Measurements from ENCODE around the gene ZNF668. TPM values are rescaled to one million over a fixed set of nuclear protein-coding genes. Genes with fewer than 3 reads are reported as not detected.
"Not testable (repeated sequence)": the region's sequence is repeated elsewhere in the genome, so short reads cannot be mapped to it uniquely, and the experiment has no call there.

ZNF668 gene
- total and polyA plus RNA-seq, 10 donors = 6.2 to 12.5 (median 9.1) TPM

- intact Hi-C loops (cut with DNase I; ENCODE audit: low total_unique reads) = no loop called here
- Histone ChIP-seq H3K4me3 (no peak overlapping the region), H3K4me1 (peaks cover 0 to 8% (median under 1%) of the 10 kb centered on the region in 6 donors), H3K36me3 (no peaks in the 10 kb centered on the region), H3K9me3 (no peaks in the 10 kb centered on the region), H3K27ac (peak overlapping the region in 3 of 8 donors; percentile 27 to 43 (median 40)), H3K27me3 (replicated peaks in 1 of 7) (peaks cover 0 to 23% (median 8%) of the 10 kb centered on the region in 7 donors)
- no peak for DNase-seq
- TF ChIP-seq, protein P1, sequence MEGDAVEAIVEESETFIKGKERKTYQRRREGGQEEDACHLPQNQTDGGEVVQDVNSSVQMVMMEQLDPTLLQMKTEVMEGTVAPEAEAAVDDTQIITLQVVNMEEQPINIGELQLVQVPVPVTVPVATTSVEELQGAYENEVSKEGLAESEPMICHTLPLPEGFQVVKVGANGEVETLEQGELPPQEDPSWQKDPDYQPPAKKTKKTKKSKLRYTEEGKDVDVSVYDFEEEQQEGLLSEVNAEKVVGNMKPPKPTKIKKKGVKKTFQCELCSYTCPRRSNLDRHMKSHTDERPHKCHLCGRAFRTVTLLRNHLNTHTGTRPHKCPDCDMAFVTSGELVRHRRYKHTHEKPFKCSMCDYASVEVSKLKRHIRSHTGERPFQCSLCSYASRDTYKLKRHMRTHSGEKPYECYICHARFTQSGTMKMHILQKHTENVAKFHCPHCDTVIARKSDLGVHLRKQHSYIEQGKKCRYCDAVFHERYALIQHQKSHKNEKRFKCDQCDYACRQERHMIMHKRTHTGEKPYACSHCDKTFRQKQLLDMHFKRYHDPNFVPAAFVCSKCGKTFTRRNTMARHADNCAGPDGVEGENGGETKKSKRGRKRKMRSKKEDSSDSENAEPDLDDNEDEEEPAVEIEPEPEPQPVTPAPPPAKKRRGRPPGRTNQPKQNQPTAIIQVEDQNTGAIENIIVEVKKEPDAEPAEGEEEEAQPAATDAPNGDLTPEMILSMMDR (IDR thresholded peaks at IDR 0.05 in 8 of 11, conservative IDR thresholded peaks at IDR 0.05 in 3 of 11) = no peak
- no peak for TF ChIP-seq POLR2AphosphoS5 (IDR thresholded peaks at IDR 0.05)
- WGBS, 5 donors = 62 to 76% (median 73%) methylated on average over 6 of the region's 6 CpGs
Measured at GRCh38 chr16:31016018-31016417, 58.0 kb downstream of the ZNF668 start.

- H3K36me3 ChIP-seq; DNase-seq; H3K4me3 ChIP-seq; H3K9me3 ChIP-seq; intact Hi-C loops (cut with DNase I; ENCODE audit: low total_unique reads); H3K27ac ChIP-seq: not testable (repeated sequence)
- Histone ChIP-seq H3K27me3 (replicated peaks in 1 of 7) (peaks cover 0 to 50% (median 20%) of the 10 kb centered on the region in 7 donors), H3K4me1 (peaks cover 0 to 13% (median 7%) of the 10 kb centered on the region in 6 donors)
Measured at GRCh38 chr16:31013292-31013691, 60.7 kb downstream of the ZNF668 start.

DNA sequence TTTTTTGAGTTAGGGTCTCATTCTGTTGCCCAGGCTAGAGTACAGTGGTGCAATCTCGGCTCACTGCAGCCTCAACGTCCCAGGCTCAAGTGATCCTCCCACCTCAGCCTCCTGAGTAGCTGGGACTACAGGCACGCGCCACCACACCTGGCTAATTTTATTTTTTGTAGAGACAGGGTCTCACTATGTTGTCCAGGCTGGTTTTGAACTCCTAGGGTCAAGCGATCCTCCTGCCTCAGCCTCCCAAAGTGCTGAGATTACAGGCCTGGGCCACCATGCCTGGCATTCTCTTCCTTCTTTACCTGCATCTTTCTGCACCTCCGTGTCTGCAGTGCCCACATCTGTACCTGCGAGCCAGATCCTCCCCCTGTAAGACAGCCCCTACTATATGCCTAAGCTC lies 62.2 kb downstream of the ZNF668 start:
- Histone ChIP-seq H3K4me1 (peaks cover 0 to 13% (median 7%) of the 10 kb centered on the region in 6 donors), H3K27me3 (replicated peaks in 1 of 7) (peaks cover 0 to 65% (median 20%) of the 10 kb centered on the region in 7 donors)
- intact Hi-C loops (cut with DNase I; ENCODE audit: low total_unique reads); H3K27ac ChIP-seq; H3K36me3 ChIP-seq; H3K4me3 ChIP-seq; DNase-seq; H3K9me3 ChIP-seq: not testable (repeated sequence)
- WGBS, 5 donors = 79 to 94% (median 86%) methylated on average over 7 of the region's 7 CpGs

Other genes starting within 250 kb of the ZNF668 start
- 10 to 100 TPM; 15.5 to 24.3 (median 21.6) TPM for gene BCL7C, start 180.2 kb downstream of the ZNF668 start, total RNA-seq
- 10 to 100 TPM; 35.6 to 38.7 (median 37.8) TPM for gene BCL7C, start 180.2 kb downstream of the ZNF668 start, polyA plus RNA-seq
- 1 to 10 TPM in 5 of 7 donors, under 1 TPM in 1, not detected in 1; 0.68 to 3.3 (median 1.4) TPM for gene CTF1, start 177.6 kb downstream of the ZNF668 start, total RNA-seq
- 1 to 10 TPM in 2 of 3 donors, under 1 TPM in 1; 0.61 to 1.3 (median 1.1) TPM for gene CTF1, start 177.6 kb downstream of the ZNF668 start, polyA plus RNA-seq
- gene FBXL19, start 150.7 kb downstream of the ZNF668 start, total RNA-seq = 10 to 100 TPM; 12.4 to 21.0 (median 17.8) TPM
- 10 to 100 TPM in 1 of 3 donors, 1 to 10 TPM in 2; 4.3 to 24.7 (median 5.5) TPM for gene FBXL19, start 150.7 kb downstream of the ZNF668 start, polyA plus RNA-seq
- gene ORAI3, start 125.2 kb downstream of the ZNF668 start, total RNA-seq = 10 to 100 TPM; 20.7 to 44.8 (median 29.8) TPM
- gene ORAI3, start 125.2 kb downstream of the ZNF668 start, polyA plus RNA-seq = 10 to 100 TPM; 22.2 to 26.2 (median 22.5) TPM
- gene SETD1A, start 116.5 kb downstream of the ZNF668 start, total RNA-seq = 10 to 100 TPM; 10.1 to 24.9 (median 19.8) TPM
- gene SETD1A, start 116.5 kb downstream of the ZNF668 start, polyA plus RNA-seq = 10 to 100 TPM in 1 of 3 donors, 1 to 10 TPM in 2; 4.8 to 15.0 (median 8.8) TPM
- gene HSD3B7, start 89.0 kb downstream of the ZNF668 start, total RNA-seq = 10 to 100 TPM; 11.0 to 24.5 (median 18.6) TPM
- gene HSD3B7, start 89.0 kb downstream of the ZNF668 start, polyA plus RNA-seq = 10 to 100 TPM in 1 of 3 donors, 1 to 10 TPM in 2; 5.3 to 19.4 (median 6.7) TPM
- 1 to 10 TPM in 5 of 7 donors, under 1 TPM in 2; 0.46 to 4.2 (median 1.8) TPM for gene STX1B, start 63.6 kb downstream of the ZNF668 start, total RNA-seq
- gene STX1B, start 63.6 kb downstream of the ZNF668 start, polyA plus RNA-seq = 1 to 10 TPM in 1 of 3 donors, under 1 TPM in 2; 0.29 to 1.2 (median 0.43) TPM
- gene STX4, start 40.7 kb downstream of the ZNF668 start, total RNA-seq = 100 to 1,000 TPM in 2 of 7 donors, 10 to 100 TPM in 5; 54.0 to 118 (median 75.7) TPM
- 100 to 1,000 TPM in 2 of 3 donors, 10 to 100 TPM in 1; 55.3 to 135 (median 131) TPM for gene STX4, start 40.7 kb downstream of the ZNF668 start, polyA plus RNA-seq
- gene ZNF646, start 182 bp upstream of the ZNF668 start, total RNA-seq = 10 to 100 TPM; 20.2 to 28.4 (median 25.6) TPM
- gene ZNF646, start 182 bp upstream of the ZNF668 start, polyA plus RNA-seq = 10 to 100 TPM in 1 of 3 donors, 1 to 10 TPM in 2; 3.2 to 11.8 (median 3.3) TPM
- gene PRSS53, start 14.7 kb upstream of the ZNF668 start, total RNA-seq = 1 to 10 TPM; 2.3 to 6.0 (median 2.8) TPM
- 1 to 10 TPM; 1.6 to 2.6 (median 1.9) TPM for gene PRSS53, start 14.7 kb upstream of the ZNF668 start, polyA plus RNA-seq
- 10 to 100 TPM; 33.4 to 74.2 (median 48.2) TPM for gene VKORC1, start 20.6 kb upstream of the ZNF668 start, total RNA-seq
- 10 to 100 TPM; 23.5 to 56.6 (median 55.1) TPM for gene VKORC1, start 20.6 kb upstream of the ZNF668 start, polyA plus RNA-seq
- gene BCKDK, start 34.1 kb upstream of the ZNF668 start, total RNA-seq = 10 to 100 TPM; 36.9 to 55.7 (median 40.2) TPM
- gene BCKDK, start 34.1 kb upstream of the ZNF668 start, polyA plus RNA-seq = 10 to 100 TPM; 15.0 to 27.5 (median 17.4) TPM
- 10 to 100 TPM; 63.2 to 94.8 (median 85.2) TPM for gene KAT8, start 43.4 kb upstream of the ZNF668 start, total RNA-seq
- gene KAT8, start 43.4 kb upstream of the ZNF668 start, polyA plus RNA-seq = 10 to 100 TPM; 48.7 to 63.6 (median 56.5) TPM
- gene PRSS8, start 61.5 kb upstream of the ZNF668 start, total RNA-seq = not detected
- under 1 TPM; 0.07 to 0.19 (median 0.15) TPM for gene PRSS8, start 61.5 kb upstream of the ZNF668 start, polyA plus RNA-seq
- gene PRSS36, start 75.8 kb upstream of the ZNF668 start, total RNA-seq = 1 to 10 TPM in 4 of 7 donors, under 1 TPM in 2, not detected in 1; 0.70 to 2.0 (median 1.3) TPM
- 1 to 10 TPM; 1.5 to 2.6 (median 2.0) TPM for gene PRSS36, start 75.8 kb upstream of the ZNF668 start, polyA plus RNA-seq
- gene FUS, start 105.9 kb upstream of the ZNF668 start, total RNA-seq = 100 to 1,000 TPM; 119 to 474 (median 284) TPM
- gene FUS, start 105.9 kb upstream of the ZNF668 start, polyA plus RNA-seq = 100 to 1,000 TPM; 225 to 694 (median 516) TPM
- gene PYCARD, start 128.5 kb upstream of the ZNF668 start, total RNA-seq = 100 to 1,000 TPM in 2 of 7 donors, 10 to 100 TPM in 5; 68.0 to 135 (median 90.1) TPM
- gene PYCARD, start 128.5 kb upstream of the ZNF668 start, polyA plus RNA-seq = 100 to 1,000 TPM; 109 to 117 (median 114) TPM
- gene TRIM72, start 139.9 kb upstream of the ZNF668 start, total RNA-seq = under 1 TPM in 4 of 7 donors, not detected in 3; 0.05 to 0.26 (median 0.15) TPM
- under 1 TPM; 0.06 to 0.15 (median 0.09) TPM for gene TRIM72, start 139.9 kb upstream of the ZNF668 start, polyA plus RNA-seq
- gene PYDC1, start 142.9 kb upstream of the ZNF668 start, total RNA-seq = not detected
- 1 to 10 TPM in 1 of 3 donors, under 1 TPM in 1, not detected in 1; 0.72 to 2.7 TPM for gene PYDC1, start 142.9 kb upstream of the ZNF668 start, polyA plus RNA-seq
- gene ITGAM, start 185.7 kb upstream of the ZNF668 start, total RNA-seq = 100 to 1,000 TPM in 2 of 7 donors, 10 to 100 TPM in 5; 38.5 to 154 (median 77.7) TPM
- gene ITGAM, start 185.7 kb upstream of the ZNF668 start, polyA plus RNA-seq = 10 to 100 TPM in 2 of 3 donors, 1 to 10 TPM in 1; 4.3 to 14.9 (median 11.8) TPM

All from spleen (tissue), 11 donors.